ENCODE data around the gene TMEM115. TPM values are rescaled to one million over a fixed set of nuclear protein-coding genes. Genes with fewer than 3 reads are reported as not detected.
A peak's percentile ranks its signal among the peaks of the same experiment; 100 is the strongest.

Gene TMEM115
- total and polyA plus RNA-seq, 2 experiments from 2014 or later, result 17.8 to 49.2 TPM

- no peak for TF ChIP-seq CTCF (conservative IDR thresholded peaks at IDR 0.05; ENCODE audit: low read depth in 2 of 2)
- no peak for TF ChIP-seq REST (IDR thresholded peaks at IDR 0.05; ENCODE audit: unreplicated experiment)
Observed at GRCh38 chr3:50323614-50324199, 35.6 kb downstream of the TMEM115 start (continued).

- Mint-ChIP-seq H3K27me3 (ENCODE audit: insufficient read depth, low read depth, poor library complexity) (peaks cover 14% of the 10 kb centered on the region), H3K9me3 (no peaks in the 10 kb centered on the region), H3K4me3 (peak overlapping the region; percentile 86), H3K4me1 (peaks cover 46% of the 10 kb centered on the region), H3K36me3 (ENCODE audit: low read depth) (peaks cover 38% of the 10 kb centered on the region), H3K27ac (peak overlapping the region; percentile 59)
- DNase-seq (ENCODE audit: low spot score) (no peak), ATAC-seq (no peak)
- peaks cover 21% of the 10 kb centered on the region for H3K4me1 ChIP-seq (ENCODE audit: insufficient read depth)
- peaks cover 13% of the 10 kb centered on the region; the same call in 1 of the 2 replicates for H4K20me1 ChIP-seq (replicated peaks; ENCODE audit: insufficient read depth)
- H3K4me3 ChIP-seq, result peak overlapping the region; percentile 97
- H3K27ac ChIP-seq (ENCODE audit: low read depth), result peak overlapping the region; percentile 88; the same call in 1 of the 2 replicates
- no peaks in the 10 kb centered on the region for H3K9me2 ChIP-seq (ENCODE audit: insufficient read depth)
- no peaks in the 10 kb centered on the region for H3K27me3 ChIP-seq (ENCODE audit: insufficient read depth)
- TF ChIP-seq ZNF331 (CRISPR knock-in tag; IDR thresholded peaks at IDR 0.05; ENCODE audit: low read depth) (no peak), CREB1 (CRISPR knock-in tag; IDR thresholded peaks at IDR 0.05; ENCODE audit: low read depth) (no peak), ETS1 (IDR thresholded peaks at IDR 0.05) (no peak)
- peaks cover 23% of the 10 kb centered on the region; the same call in 1 of the 2 replicates for H3F3A ChIP-seq (replicated peaks; ENCODE audit: low read depth)
- peaks cover 8% of the 10 kb centered on the region for H3K36me3 ChIP-seq (ENCODE audit: insufficient read depth)
- H3K79me2 ChIP-seq (replicated peaks; ENCODE audit: insufficient read depth), result peaks cover 39% of the 10 kb centered on the region
- no peak overlapping the region for H2AFZ ChIP-seq
- H3K4me2 ChIP-seq, result peak overlapping the region; percentile 99
Observed at GRCh38 chr3:50323092-50323600, 36.2 kb downstream of the TMEM115 start.

All from GM23338 (cell line).